SK-N-SH treated with all-trans-retinoic acid at 6 μM for 48 hours (cell line): ENCODE measurements around the gene EIF3A.

ENCODE experiments used
- ARNTL ChIP-seq: fragments of 450-650 bp; formaldehyde crosslinking; IDR thresholded peaks from 2 replicates; pipeline ENCODE4 v1.5.0; 2020; ENCODE audit warnings: low read depth, mild to moderate bottlenecking, moderate library complexity, borderline replicate concordance
- CSRNP3 ChIP-seq: fragments of 250-450 bp; sonication (Bioruptor Pico); IDR thresholded peaks from 2 replicates; pipeline ENCODE4 v1.5.1; 2021; ENCODE audit warnings: mild to moderate bottlenecking, moderate library complexity
- PATZ1 ChIP-seq: fragments of 250-450 bp; sonication (Bioruptor Pico); IDR thresholded peaks from 2 replicates; pipeline ENCODE4 v1.8.0; 2020; ENCODE audit warnings: mild to moderate bottlenecking, moderate library complexity, borderline replicate concordance
- SNAI2 ChIP-seq: fragments of 250-450 bp; sonication (Bioruptor Pico); IDR thresholded peaks from 2 replicates; pipeline ENCODE4 v1.5.0; 2020; ENCODE audit warnings: mild to moderate bottlenecking, moderate library complexity
- TOX ChIP-seq: fragments of 250-450 bp; sonication (Bioruptor Pico); IDR thresholded peaks from 2 replicates; pipeline ENCODE4 v1.8.0; 2021; ENCODE audit warnings: mild to moderate bottlenecking, moderate library complexity, borderline replicate concordance
- ZFP30 ChIP-seq: fragments of 450-650 bp; formaldehyde crosslinking; IDR thresholded peaks from 2 replicates; pipeline ENCODE4 v1.5.0; 2022; ENCODE audit warnings: mild to moderate bottlenecking, moderate library complexity
- ZNF565 ChIP-seq: fragments of 450-650 bp; formaldehyde crosslinking; conservative IDR thresholded peaks from 2 replicates; pipeline ENCODE4 v1.5.0; 2020; ENCODE audit warnings: low read depth, mild to moderate bottlenecking, moderate library complexity
- ZNF70 ChIP-seq: fragments of 450-650 bp; formaldehyde crosslinking; IDR thresholded peaks from 2 replicates; pipeline ENCODE4 v1.5.0; 2020; ENCODE audit warnings: mild to moderate bottlenecking, moderate library complexity
- ZNF8 ChIP-seq: fragments of 450-650 bp; formaldehyde crosslinking; IDR thresholded peaks from 2 replicates; pipeline ENCODE4 v1.5.0; 2020; ENCODE audit warnings: mild to moderate bottlenecking, moderate library complexity

GRCh38 chr10:119079599-119080520 lies 757 bp downstream of the EIF3A start:
- TF ChIP-seq CSRNP3 (CRISPR knock-in tag): no peak
- TF ChIP-seq PATZ1 (CRISPR knock-in tag): no peak
- TF ChIP-seq TOX: no peak
- no peak for TF ChIP-seq ARNTL (CRISPR knock-in tag)
- TF ChIP-seq SNAI2 (CRISPR knock-in tag): no peak
- TF ChIP-seq ZNF565: no peak
- TF ChIP-seq ZFP30 (CRISPR knock-in tag): no peak
- TF ChIP-seq ZNF70 (CRISPR knock-in tag): no peak
- TF ChIP-seq ZNF8 (CRISPR knock-in tag): no peak
